ENCODE measurements around the gene NUP98.
A peak's percentile ranks its signal among the peaks of the same experiment; 100 is the strongest.

DNA sequence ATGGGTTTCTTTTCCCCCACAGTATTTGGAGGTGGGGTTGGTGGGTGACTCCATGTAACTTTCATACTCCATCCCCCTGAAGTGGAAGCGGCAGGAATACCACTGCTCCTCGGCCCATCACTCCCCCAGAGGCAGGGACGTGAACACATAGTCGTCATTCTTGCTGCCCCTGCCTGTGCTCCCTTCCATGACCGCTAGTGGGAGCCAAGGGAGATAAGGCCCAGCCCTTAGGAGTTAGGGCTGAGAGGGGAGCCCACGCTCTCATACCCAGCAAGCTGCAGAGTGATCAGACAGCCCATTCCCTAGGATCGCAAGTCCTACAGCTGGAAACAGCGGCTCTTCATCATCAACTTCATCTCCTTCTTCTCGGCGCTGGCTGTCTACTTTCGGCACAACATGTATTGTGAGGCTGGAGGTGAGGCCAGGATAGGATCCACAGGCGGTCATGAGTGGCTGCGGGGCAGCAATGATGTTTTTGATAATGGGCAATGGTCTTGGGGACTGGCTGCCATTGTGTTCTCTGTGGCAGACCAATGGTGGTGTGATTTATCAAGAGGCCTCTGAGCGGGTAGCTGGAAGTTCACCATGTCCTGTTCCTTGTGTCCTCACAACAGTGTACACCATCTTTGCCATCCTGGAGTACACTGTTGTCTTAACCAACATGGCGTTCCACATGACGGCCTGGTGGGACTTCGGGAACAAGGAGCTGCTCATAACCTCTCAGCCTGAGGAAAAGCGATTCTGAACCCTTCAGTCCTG, 27.5 kb upstream of the NUP98 start:
- TF ChIP-seq, protein P1, sequence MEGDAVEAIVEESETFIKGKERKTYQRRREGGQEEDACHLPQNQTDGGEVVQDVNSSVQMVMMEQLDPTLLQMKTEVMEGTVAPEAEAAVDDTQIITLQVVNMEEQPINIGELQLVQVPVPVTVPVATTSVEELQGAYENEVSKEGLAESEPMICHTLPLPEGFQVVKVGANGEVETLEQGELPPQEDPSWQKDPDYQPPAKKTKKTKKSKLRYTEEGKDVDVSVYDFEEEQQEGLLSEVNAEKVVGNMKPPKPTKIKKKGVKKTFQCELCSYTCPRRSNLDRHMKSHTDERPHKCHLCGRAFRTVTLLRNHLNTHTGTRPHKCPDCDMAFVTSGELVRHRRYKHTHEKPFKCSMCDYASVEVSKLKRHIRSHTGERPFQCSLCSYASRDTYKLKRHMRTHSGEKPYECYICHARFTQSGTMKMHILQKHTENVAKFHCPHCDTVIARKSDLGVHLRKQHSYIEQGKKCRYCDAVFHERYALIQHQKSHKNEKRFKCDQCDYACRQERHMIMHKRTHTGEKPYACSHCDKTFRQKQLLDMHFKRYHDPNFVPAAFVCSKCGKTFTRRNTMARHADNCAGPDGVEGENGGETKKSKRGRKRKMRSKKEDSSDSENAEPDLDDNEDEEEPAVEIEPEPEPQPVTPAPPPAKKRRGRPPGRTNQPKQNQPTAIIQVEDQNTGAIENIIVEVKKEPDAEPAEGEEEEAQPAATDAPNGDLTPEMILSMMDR (IDR thresholded peaks at IDR 0.05 in 2 of 3, conservative IDR thresholded peaks at IDR 0.05 in 1 of 3; ENCODE audit: borderline replicate concordance in 1 of 3, insufficient read depth in 1 of 3, low read depth in 2 of 3, low read length in 2 of 3) = peak; percentile 67 to 96 (median 90)
- TF ChIP-seq ZNF274 (IDR thresholded peaks at IDR 0.05; ENCODE audit: low read depth, low read length) (no peak), POLR2A (IDR thresholded peaks at IDR 0.05; ENCODE audit: borderline replicate concordance, extremely low read depth, insufficient read depth, insufficient read length) (no peak), ELF1 (IDR thresholded peaks at IDR 0.05; ENCODE audit: borderline replicate concordance, low read depth) (no peak), RAD21 (IDR thresholded peaks at IDR 0.05; ENCODE audit: low read depth) (peak; percentile 49)
- TF ChIP-seq, protein P2, sequence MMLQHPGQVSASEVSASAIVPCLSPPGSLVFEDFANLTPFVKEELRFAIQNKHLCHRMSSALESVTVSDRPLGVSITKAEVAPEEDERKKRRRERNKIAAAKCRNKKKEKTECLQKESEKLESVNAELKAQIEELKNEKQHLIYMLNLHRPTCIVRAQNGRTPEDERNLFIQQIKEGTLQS (IDR thresholded peaks at IDR 0.05) = no peak
- TF ChIP-seq, protein P3, sequence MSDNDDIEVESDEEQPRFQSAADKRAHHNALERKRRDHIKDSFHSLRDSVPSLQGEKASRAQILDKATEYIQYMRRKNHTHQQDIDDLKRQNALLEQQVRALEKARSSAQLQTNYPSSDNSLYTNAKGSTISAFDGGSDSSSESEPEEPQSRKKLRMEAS (IDR thresholded peaks at IDR 0.05) = no peak

All from HCT116 (cell line).